Fibroblast of lung (primary cell): ENCODE data around the gene RAI1. TPM values are rescaled to one million over a fixed set of nuclear protein-coding genes. Genes with fewer than 3 reads are reported as not detected.

Experiments
- DNase-seq, 2 donors: peaks; one replicate each; pipeline versions ENCODE4 v3.0.0 to v3.0.0-alpha.2; 2010; ENCODE audit warnings: low read depth in 2 of 2
- H2AFZ ChIP-seq: 2 replicates; pipeline ENCODE4 v1.5.1; 2012; ENCODE audit warnings: low read length, control low read depth, inconsistent platforms
- H3K27ac ChIP-seq: 2 replicates; pipeline ENCODE4 v1.5.1; 2011; ENCODE audit warnings: low read length, control low read depth; ENCODE audit not compliant: insufficient read depth
- H3K27me3 ChIP-seq: 2 replicates; pipeline ENCODE4 v1.5.1; 2011; ENCODE audit warnings: mild to moderate bottlenecking, low read length; ENCODE audit not compliant: control insufficient read depth, insufficient read depth
- H3K36me3 ChIP-seq: 2 replicates; pipeline ENCODE4 v1.5.1; 2011; ENCODE audit warnings: low read length; ENCODE audit not compliant: control insufficient read depth, insufficient read depth
- H3K4me1 ChIP-seq: 2 replicates; pipeline ENCODE4 v1.5.1; 2011; ENCODE audit warnings: low read length; ENCODE audit not compliant: control insufficient read depth, insufficient read depth; ENCODE audit errors: extremely low read depth
- H3K4me2 ChIP-seq: 2 replicates; pipeline ENCODE4 v1.5.1; 2011; ENCODE audit warnings: low read length, control low read depth; ENCODE audit not compliant: insufficient read depth; ENCODE audit errors: extremely low read depth
- H3K4me3 ChIP-seq, 4 experiments: fragments of 200-600 bp in 1 of 4; sonication (generic) in 1 of 4; replicated peaks in 1 of 4; 2 replicates each; pipeline ENCODE4 v1.5.1; 2011 to 2016; ENCODE audit warnings: low read length in 4 of 4, low read depth in 3 of 4, mild to moderate bottlenecking in 3 of 4, control low read depth in 2 of 4, inconsistent platforms in 1 of 4, mixed read lengths in 1 of 4; ENCODE audit not compliant: insufficient read depth in 1 of 4; ENCODE audit errors: control extremely low read depth in 1 of 4
- H3K79me2 ChIP-seq: 2 replicates; pipeline ENCODE4 v1.5.1; 2012; ENCODE audit warnings: mild to moderate bottlenecking, low read length, inconsistent platforms; ENCODE audit not compliant: control insufficient read depth, insufficient read depth
- H3K9ac ChIP-seq: 2 replicates; pipeline ENCODE4 v1.5.1; 2011; ENCODE audit warnings: mild to moderate bottlenecking, low read length, control low read depth; ENCODE audit not compliant: insufficient read depth
- H3K9me3 ChIP-seq: 2 replicates; pipeline ENCODE4 v1.5.1; 2012; ENCODE audit warnings: low read depth, low read length; ENCODE audit not compliant: control insufficient read depth, insufficient read depth
- H4K20me1 ChIP-seq: 2 replicates; pipeline ENCODE4 v1.5.1; 2011; ENCODE audit warnings: low read length; ENCODE audit not compliant: control insufficient read depth, insufficient read depth; ENCODE audit errors: extremely low read depth
- CTCF ChIP-seq, 2 donors: IDR thresholded peaks in 1 of 2; conservative IDR thresholded peaks in 1 of 2; 1 replicate in 1 of 2; 2 replicates in 1 of 2; pipeline ENCODE4 v1.5.1; 2011 to 2012; ENCODE audit warnings: low read length in 2 of 2, control low read depth in 1 of 2, inconsistent platforms in 1 of 2, low read depth in 1 of 2, mild to moderate bottlenecking in 1 of 2
- EZH2 ChIP-seq: IDR thresholded peaks from 2 replicates; pipeline ENCODE4 v1.5.1; 2012; ENCODE audit warnings: low read length, control low read depth, mild to moderate bottlenecking; ENCODE audit errors: missing control alignments
- polyA plus RNA-seq, 2 donors: library from polyadenylated mRNA; depleted of rRNA in 1 of 2; stranded (reverse) in 1 of 2; unstranded in 1 of 2; fragments of >200 nt; gene quantifications; 2 replicates each; pipeline ENCODE4 v1.2.1, GENCODE V29; 2011 to 2012; ENCODE audit warnings: missing spikeins in 1 of 2
- total RNA-seq: library from RNA; depleted of rRNA; stranded (reverse); fragments of >200 nt; gene quantifications from 2 replicates; pipeline ENCODE4 v1.2.1, GENCODE V29; 2014

The RAI1 gene
- total and polyA plus RNA-seq, 2 donors (not counting 1 experiment from before 2014, with no cell fraction given), result 2.1 to 6.6 TPM

- TF ChIP-seq EZH2, result no peak
- no peak for TF ChIP-seq CTCF (conservative IDR thresholded peaks at IDR 0.05 in 1 of 2, IDR thresholded peaks at IDR 0.05 in 1 of 2; ENCODE audit: low read depth in 1 of 2, low read length in 2 of 2)
Measured at GRCh38 chr17:17857496-17857895, 176.2 kb downstream of the RAI1 start.

GRCh38 chr17:17859909-17860765 is 178.9 kb downstream of the RAI1 start:
- Histone ChIP-seq H2AFZ (no peak overlapping the region), H3K4me2 (no peak overlapping the region), H3K79me2 (no peaks in the 10 kb centered on the region), H3K4me1 (no peaks in the 10 kb centered on the region), H3K27ac (no peak overlapping the region), H3K9me3 (no peaks in the 10 kb centered on the region), H3K36me3 (no peaks in the 10 kb centered on the region), H3K9ac (no peak overlapping the region), H4K20me1 (no peaks in the 10 kb centered on the region), H3K4me3 (no peak overlapping the region), H3K27me3 (no peaks in the 10 kb centered on the region)
- DNase-seq, result peak; percentile 25 to 57
- TF ChIP-seq CTCF (conservative IDR thresholded peaks at IDR 0.05 in 1 of 2, IDR thresholded peaks at IDR 0.05 in 1 of 2; ENCODE audit: low read depth in 1 of 2, low read length in 2 of 2) (peak; percentile 95 to 98), EZH2 (no peak)

More at GRCh38 chr17:17857496-17857895, 176.2 kb downstream of the RAI1 start:
- Histone ChIP-seq H3K4me3 (no peak overlapping the region), H3K9me3 (no peaks in the 10 kb centered on the region), H3K4me1 (peaks cover 8% of the 10 kb centered on the region), H3K9ac (no peak overlapping the region), H3K36me3 (no peaks in the 10 kb centered on the region), H4K20me1 (no peaks in the 10 kb centered on the region), H3K4me2 (no peak overlapping the region), H3K27ac (no peak overlapping the region), H3K79me2 (no peaks in the 10 kb centered on the region), H2AFZ (no peak overlapping the region), H3K27me3 (no peaks in the 10 kb centered on the region)
- DNase-seq, result no peak

- H3K79me2 ChIP-seq, result no peaks in the 10 kb centered on the region
- TF ChIP-seq CTCF (conservative IDR thresholded peaks at IDR 0.05 in 1 of 2, IDR thresholded peaks at IDR 0.05 in 1 of 2; ENCODE audit: low read depth in 1 of 2, low read length in 2 of 2) (no peak), EZH2 (no peak)
Measured at GRCh38 chr17:17860766-17861107, 179.5 kb downstream of the RAI1 start.

More at GRCh38 chr17:17860766-17861107, 179.5 kb downstream of the RAI1 start:
- H3K36me3 ChIP-seq, result no peaks in the 10 kb centered on the region
- no peak overlapping the region for H2AFZ ChIP-seq
- H3K27ac ChIP-seq, result no peak overlapping the region
- no peak overlapping the region for H3K4me2 ChIP-seq
- H3K9ac ChIP-seq, result no peak overlapping the region
- no peak for DNase-seq
- H3K27me3 ChIP-seq, result no peaks in the 10 kb centered on the region
- H3K4me3 ChIP-seq, result no peak overlapping the region
- no peaks in the 10 kb centered on the region for H4K20me1 ChIP-seq
- H3K9me3 ChIP-seq, result no peaks in the 10 kb centered on the region
- H3K4me1 ChIP-seq, result no peaks in the 10 kb centered on the region

Other genes starting within 250 kb of the RAI1 start
- 11.7 and 12.3 TPM in 2 replicates for gene MED9, start 204.5 kb upstream of the RAI1 start, total RNA-seq
- gene MED9, start 204.5 kb upstream of the RAI1 start, polyA plus RNA-seq, result 10.5 and 11.9 TPM in 2 replicates
- 0.26 and 2.6 TPM in 2 replicates for gene RASD1, start 185.1 kb upstream of the RAI1 start, total RNA-seq
- 0.32 and 0.34 TPM in 2 replicates for gene RASD1, start 185.1 kb upstream of the RAI1 start, polyA plus RNA-seq
- gene PEMT, start 89.8 kb upstream of the RAI1 start, total RNA-seq, result 17.5 and 18.0 TPM in 2 replicates
- gene PEMT, start 89.8 kb upstream of the RAI1 start, polyA plus RNA-seq, result 18.2 and 18.6 TPM in 2 replicates
- gene SREBF1, start 155.5 kb downstream of the RAI1 start, total RNA-seq, result 51.9 and 77.6 TPM in 2 replicates
- gene SREBF1, start 155.5 kb downstream of the RAI1 start, polyA plus RNA-seq, result 29.7 and 49.1 TPM in 2 replicates